ENCODE results near the gene LMOD3.

GRCh38 chr3:69122403-69122802 is at the start of gene LMOD3:
- TF ChIP-seq CTCF (IDR thresholded peaks at IDR 0.05) (no peak), POLR2AphosphoS5 (IDR thresholded peaks at IDR 0.05) (no peak)
